Fibroblast of pulmonary artery (primary cell): ENCODE measurements around the gene LGR4.

Experiments
- DNase-seq: peaks from one replicate; pipeline ENCODE4 v3.0.0-alpha.2; 2010; ENCODE audit warnings: low read depth
- H3K4me3 ChIP-seq: replicated peaks from 2 replicates; pipeline ENCODE4 v1.5.1; 2011; ENCODE audit warnings: low read depth, mild to moderate bottlenecking, control low read depth, low read length, moderate library complexity
- TF ChIP-seq, protein P1 (sequence below): IDR thresholded peaks from 2 replicates; pipeline ENCODE4 v1.5.1; 2011; ENCODE audit warnings: mild to moderate bottlenecking, control low read depth, low read length, inconsistent platforms; ENCODE audit errors: missing control alignments

The LGR4 gene

DNA sequence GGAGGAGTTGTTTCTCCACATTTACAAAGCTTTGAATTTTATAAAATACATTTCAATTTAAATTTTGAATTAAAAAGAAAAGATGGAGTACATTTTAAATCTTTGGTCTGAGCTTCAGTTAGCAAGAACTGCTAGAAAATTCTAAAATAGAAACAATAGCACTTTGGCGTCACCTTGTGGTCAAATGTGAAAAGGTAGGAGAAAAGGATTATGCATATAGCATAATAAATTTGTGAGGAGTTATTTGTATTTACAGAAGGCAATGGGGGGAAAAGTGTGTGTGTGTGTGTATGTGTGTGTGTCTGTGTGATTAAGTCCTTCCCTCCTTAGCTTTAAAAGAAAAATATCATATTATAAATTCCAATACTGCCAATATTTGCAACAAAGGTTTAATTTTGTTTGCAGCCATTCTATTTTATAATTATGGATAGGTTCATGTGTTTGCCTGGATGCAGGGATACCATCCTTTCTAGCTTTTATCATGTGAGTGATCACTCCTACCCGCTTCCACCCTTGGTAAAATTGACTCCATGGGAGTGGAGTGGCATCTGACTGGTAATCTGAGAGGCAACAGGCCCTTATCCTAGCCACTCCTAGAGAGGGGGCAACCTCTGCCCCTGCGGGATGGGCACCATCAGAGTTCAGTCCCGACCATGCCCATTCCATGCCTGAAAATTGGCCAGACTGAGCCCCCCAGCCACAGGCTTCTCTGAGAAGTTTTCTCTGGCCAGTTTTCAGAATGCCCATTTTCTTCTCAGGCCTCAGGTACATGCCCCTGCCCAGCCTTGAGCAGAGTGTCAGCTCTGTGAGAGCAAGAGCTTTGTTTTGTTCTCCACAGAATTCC, 13.6 kb upstream of the LGR4 start:
- DNase-seq = peak; percentile 81
- TF ChIP-seq, protein P1, sequence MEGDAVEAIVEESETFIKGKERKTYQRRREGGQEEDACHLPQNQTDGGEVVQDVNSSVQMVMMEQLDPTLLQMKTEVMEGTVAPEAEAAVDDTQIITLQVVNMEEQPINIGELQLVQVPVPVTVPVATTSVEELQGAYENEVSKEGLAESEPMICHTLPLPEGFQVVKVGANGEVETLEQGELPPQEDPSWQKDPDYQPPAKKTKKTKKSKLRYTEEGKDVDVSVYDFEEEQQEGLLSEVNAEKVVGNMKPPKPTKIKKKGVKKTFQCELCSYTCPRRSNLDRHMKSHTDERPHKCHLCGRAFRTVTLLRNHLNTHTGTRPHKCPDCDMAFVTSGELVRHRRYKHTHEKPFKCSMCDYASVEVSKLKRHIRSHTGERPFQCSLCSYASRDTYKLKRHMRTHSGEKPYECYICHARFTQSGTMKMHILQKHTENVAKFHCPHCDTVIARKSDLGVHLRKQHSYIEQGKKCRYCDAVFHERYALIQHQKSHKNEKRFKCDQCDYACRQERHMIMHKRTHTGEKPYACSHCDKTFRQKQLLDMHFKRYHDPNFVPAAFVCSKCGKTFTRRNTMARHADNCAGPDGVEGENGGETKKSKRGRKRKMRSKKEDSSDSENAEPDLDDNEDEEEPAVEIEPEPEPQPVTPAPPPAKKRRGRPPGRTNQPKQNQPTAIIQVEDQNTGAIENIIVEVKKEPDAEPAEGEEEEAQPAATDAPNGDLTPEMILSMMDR = peak; percentile 91
- no peak overlapping the region for H3K4me3 ChIP-seq

DNA sequence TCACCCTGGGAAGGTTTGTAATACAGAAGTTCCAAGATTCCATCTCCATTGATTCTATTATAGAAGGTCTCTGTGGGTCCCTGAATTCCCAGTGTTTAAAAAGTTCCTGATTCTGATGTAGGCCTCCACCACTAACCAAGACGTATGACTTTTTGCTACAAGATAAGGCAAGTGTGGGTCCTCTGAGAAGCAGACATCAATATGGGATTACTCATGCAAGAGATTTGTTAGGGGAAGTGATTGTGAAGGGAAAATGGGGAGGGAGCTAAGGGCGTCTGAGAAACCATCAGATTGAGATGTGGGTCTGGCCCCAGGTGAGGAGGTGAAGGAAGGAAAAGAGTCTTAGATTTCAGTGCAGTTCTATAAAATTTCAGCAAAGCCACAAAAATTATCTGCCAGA, 10.2 kb upstream of the LGR4 start:
- DNase-seq = no peak
- no peak overlapping the region for H3K4me3 ChIP-seq
- TF ChIP-seq, protein P1 = no peak

DNA sequence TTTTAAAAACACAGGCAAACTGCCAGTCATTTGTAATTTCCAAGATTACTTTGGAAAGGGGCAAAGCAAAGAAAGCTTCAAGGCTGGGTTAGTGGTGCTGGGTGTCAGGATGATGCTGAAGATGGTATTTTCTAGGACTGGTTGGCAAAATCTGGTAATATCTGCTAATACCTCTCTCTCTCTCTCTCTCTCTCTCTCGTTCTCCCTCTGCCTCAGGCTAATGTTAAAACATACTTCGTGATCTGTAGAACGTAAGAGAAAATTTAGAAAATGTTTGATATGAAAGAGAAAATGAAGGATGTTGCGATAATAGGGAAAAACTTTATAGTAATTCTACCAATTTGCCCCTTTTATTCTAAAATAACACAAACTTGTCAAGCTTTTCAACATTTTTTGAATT, 9.4 kb upstream of the LGR4 start:
- no peak overlapping the region for H3K4me3 ChIP-seq
- TF ChIP-seq, protein P1 = no peak
- DNase-seq = no peak

DNA sequence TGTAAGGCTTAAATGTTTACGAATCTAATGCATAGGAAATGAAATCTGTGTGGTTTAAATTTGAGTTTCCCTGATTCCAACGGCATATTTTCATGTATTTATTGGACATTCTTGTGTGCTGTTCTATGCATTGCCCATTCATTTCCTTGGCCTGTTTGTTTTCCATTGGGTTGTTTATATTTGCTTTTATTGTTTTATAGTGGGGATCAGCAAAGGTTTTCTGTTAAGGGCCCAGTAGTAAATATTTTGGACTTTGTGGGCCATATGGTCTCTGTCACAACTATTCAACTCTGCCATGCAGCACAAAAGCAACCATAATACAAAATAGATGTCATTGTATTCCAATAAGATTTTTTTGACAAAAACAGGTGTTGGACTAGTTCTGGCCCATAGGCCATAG, 5.2 kb upstream of the LGR4 start:
- no peak overlapping the region for H3K4me3 ChIP-seq
- TF ChIP-seq, protein P1 = no peak
- no peak for DNase-seq

DNA sequence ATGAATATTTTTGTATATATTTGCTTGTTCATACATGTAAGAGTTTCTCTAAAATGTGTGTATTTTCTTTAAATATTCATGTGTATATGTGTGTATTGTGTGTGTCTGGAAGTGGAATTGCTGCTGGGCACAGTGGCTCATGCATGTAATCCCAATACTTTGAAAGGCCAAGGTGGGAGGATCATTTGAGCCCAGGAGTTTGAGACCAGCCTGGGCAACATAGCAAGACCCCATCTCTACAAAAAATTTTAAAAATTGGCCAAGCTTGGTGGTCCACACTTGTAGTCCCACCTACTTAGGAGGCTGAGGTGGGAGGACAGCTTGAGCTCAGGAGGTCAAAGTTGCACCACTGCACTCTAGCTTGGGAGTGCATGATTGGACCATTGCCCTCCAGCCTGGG, 4.7 kb upstream of the LGR4 start:
- DNase-seq = no peak
- H3K4me3 ChIP-seq = no peak overlapping the region
- TF ChIP-seq, protein P1 = no peak

DNA sequence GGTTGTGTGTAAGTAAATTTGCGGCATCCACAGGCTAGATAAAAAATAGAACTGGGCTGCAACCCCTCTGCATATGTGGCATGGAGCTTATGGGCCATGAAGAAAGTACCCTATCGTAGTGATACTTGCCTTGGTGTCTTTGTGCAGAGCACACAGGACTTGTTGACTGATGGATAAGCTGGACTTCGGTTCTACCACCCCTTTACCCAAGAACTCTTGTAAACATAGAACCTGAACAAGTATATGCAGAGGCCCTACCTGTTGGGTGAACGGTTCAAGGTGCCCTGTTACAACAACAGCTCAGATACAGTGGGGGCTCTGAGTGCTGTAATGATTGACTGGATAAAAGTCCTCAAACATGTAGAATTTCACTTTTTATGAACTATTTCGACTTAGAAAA, 3.0 kb upstream of the LGR4 start:
- H3K4me3 ChIP-seq = no peak overlapping the region
- no peak for DNase-seq
- TF ChIP-seq, protein P1 = no peak

DNA sequence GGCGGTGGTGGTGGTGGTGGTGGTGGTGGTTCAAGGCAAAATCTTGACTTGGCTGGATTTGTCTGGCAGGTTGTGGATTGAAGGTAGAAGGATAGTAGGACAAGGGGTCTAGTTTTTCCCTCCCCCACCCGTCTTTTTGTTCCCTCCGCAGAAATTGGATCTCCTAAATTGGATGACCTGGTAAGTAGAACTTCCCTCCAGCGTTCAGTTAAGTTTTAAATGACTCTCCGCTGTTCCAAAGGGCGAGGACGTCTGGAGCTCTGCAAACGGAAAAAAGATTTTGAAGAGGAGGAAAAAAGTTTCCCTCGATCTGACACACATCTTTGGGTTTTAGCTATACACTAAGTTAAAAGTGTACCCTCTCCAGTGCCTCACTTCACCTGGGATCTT, 422 bp upstream of the LGR4 start:
- DNase-seq = no peak
- TF ChIP-seq, protein P1 = no peak
- peak overlapping the region; percentile 84 for H3K4me3 ChIP-seq
